HL-60 (cell line): ENCODE data around the gene VSX1.

Experiments
- CTCF ChIP-seq: IDR thresholded peaks from one replicate; pipeline ENCODE4 v1.5.1; 2011; ENCODE audit warnings: low read length, control low read depth, inconsistent platforms; ENCODE audit not compliant: insufficient read depth
- POLR2AphosphoS5 ChIP-seq: IDR thresholded peaks from 2 replicates; pipeline ENCODE4 v1.6.1; 2012; ENCODE audit warnings: low read depth
- SPI1 ChIP-seq: IDR thresholded peaks from 2 replicates; pipeline ENCODE4 v1.6.1; 2012; ENCODE audit warnings: low read depth, mild to moderate bottlenecking, borderline replicate concordance

- no peak for TF ChIP-seq CTCF
- TF ChIP-seq POLR2AphosphoS5: no peak
- TF ChIP-seq SPI1: no peak
These were observed 2.1 kb upstream of the VSX1 start for GRCh38 chr20:25083773-25084625.
